ENCODE measurements around the gene CYP51A1.
"Not testable (repeated sequence)": the region's sequence is repeated elsewhere in the genome, so short reads cannot be mapped to it uniquely, and the experiment has no call there.

Gene CYP51A1

DNA sequence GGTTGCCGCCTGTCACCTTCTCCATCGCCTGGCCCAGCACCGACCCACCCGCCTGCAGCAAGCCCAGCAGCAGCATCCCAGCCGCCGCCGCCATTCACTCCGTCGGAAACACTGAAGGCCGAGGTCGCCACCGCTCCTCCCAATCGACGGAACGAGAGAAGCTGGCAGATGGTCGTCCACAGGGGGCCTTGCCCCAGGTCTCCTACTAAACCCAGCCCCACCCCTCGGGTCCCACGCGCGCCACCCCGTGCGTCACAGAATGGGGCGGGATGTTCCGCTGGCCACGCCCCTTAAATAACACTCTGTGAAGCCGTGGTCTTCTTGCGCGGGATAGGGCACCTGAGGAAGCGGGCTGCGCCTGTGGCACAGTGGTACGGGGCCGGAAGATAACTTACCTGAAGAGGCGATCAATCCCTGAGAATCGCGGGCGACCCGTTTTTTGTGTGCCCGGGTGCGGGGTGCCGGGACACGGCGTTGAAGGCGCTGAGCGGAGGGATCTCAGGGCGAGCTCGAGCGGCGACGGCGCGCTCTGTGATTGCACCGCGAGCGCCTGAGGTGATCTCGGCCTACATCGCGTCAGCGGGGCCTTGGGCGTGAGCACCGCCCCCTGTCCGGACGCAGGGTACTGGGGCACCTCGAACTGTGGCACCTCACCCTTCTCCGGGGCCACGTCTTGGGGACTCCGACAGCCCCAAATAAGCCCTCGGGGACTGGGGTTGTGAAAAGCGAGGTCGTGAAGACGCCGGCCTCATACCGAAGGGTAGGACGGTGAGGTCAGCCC is at the start of gene CYP51A1:
TSS of gene CYP51A1 (minus strand) at position 207 of the 781 bp plus-strand sequence. CDS start at position 94, 113 bp downstream.
- DNase-seq: peak; percentile 93

DNA sequence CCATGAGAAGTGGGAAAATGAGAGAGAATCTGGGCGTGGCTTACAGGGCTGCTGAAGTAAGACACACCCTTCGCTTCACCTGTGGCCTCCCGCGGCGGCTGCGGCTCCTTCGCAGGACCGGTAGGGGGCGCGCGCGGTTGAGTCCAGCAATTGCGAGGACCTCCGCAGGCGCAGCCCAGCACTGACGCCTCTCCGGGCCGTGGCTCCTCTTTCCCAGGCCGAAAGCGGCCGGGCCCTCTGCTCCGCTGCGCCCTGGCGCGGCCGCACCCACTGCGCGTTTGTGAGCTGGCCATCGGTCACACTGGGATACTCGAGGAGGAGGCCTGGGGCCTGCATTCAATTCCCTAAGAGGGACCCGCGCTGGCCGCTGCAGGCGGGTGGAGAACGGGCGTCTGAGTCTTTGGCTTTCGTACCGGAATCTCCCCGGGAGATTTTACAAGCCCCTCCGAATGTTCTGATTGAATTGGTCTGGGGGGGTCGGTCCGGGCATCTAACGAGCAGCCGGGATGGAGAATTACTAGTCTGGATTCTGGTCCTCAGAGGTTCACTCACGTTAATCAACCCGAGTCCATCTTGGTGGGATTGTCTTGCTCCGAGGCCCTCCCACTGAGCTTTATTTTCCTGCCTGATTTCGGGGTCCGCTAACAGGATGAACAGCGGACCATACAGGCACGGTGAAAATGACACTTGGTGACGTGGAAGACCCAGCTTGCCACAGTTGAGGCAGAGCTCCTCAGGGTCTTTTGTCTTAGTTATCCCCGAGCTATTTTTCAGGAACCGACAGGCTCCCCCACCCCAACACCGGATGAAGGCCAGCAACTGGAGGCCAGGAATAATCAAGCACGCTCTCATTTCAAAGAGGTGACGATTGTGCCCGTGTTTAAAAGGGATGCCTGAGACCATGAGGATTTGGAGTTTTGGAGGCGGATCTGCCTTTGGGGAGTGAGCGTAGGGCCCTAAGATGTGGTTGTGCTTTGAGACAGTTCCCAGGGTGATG is 44.9 kb upstream of the CYP51A1 start, which contains the start of gene LRRD1:
TSS of gene LRRD1 (minus strand) at position 215 of the 997 bp plus-strand sequence. CDS start 13,940 bp downstream, outside the sequence.
- peak; percentile 93 for DNase-seq

DNA sequence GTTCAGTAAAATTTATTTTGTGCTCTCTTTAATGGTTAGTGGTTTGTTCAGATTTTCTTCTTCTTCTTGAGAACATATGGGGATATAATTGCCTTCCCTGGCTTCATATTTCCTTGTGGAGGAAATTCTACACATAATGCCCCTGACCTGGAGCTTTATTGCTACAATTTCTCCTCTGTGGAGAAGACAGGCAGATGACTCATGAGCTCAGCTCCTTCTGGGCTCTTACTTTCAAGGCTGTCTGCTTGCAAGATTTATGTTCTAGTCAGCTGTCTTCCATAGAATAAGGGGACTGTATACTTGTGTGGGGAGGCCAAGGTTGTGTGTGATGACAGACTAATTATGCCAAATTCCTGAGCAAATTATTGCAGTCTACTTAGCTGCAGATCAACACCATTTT is 43.1 kb upstream of the CYP51A1 start:
- no peak for DNase-seq

DNA sequence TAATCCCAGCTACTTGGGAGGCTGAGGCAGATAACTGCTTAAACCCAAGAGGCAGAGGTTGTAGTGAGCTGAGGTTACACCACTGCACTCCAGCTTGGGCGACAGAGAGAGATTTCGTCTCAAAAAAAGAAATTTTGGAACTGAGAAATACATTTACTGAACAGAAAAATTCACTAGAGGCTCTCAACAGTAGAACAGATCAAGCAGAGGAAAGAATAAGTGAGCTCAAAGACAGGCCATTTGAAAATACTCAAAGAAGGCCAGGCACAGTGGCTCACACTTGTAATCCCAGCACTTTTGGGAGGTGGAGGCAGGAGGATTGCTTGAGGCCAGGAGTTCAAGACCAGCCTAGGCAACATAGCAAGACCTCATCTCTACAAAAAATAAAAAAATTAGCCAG is 35.3 kb upstream of the CYP51A1 start:
- DNase-seq: not testable (repeated sequence)

DNA sequence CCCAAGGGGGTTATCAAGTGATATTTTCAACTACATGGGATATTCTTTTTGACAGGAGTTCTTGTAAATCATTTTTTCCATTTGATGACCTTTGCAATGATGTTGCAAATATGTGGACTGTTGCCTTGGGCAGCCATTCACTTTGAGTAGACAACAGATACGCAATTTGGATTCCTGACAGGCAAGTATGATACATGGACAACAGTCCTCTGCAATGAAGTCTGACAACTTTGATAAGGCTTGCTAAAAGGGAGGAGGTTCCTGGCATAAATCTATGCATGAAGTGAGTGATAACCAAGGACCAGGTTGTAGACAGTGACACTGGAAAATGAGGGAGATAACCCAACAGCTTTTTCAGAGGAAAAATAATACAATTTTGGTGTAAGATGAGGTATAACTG is 27.0 kb upstream of the CYP51A1 start:
- DNase-seq: no peak

DNA sequence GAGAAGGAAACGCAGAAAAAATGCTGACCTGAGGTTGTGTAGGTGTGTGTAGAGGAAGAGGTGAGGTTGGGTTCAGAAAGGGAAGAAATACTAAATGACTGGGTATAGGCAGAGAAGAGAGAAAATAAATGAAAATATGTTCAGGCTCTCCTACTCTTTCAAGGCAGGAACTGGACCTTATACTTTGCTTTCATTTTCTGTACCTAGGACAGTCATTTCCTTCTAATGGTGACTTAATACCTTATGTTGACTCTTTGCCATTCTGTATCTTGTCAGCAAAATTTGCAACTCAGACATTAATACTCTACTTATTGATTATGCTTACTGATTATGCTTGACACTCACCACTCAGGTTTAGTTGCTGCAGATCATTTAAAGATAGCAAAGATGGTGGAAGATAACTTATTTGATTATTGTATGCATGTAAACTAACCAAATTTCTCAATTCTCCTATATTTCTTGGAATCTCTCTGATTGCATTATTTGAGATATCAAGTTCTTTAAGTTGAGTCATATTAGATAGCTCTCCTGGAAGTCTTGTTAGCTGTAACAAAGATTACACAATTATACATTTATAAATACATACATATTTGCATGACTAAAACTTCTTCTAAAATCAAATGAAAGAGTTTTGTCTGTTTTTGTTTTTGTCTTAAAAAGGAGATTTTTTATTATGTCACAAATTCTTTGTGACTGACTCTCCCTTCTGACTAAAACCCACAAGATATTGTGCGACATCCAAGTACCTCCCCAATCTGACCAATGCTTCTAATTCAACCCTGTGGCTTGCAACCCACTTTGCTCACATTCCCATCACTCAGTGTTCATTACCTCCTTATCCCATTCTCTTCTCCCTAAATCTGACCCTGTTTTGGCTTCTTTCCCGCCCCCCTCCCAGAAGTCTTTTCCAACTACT is 24.6 kb upstream of the CYP51A1 start:
- no peak for DNase-seq

DNA sequence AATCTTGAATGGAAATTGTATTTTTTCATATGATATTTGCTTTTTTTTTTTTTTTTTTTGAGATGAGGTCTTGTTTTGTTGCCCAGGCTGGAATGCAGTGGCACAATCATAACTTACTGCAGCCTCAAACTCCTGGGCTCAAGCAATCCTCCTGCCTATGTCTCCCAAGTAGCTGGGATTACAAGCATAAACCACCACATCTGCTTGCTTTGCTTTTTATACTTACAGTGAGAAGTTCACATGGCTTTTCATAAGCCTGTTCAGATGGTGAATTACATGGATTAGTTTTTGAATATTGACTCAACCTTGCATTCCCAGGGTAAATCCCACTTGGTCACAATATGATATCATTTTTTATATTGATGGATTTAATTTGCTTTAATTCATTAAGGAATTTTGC is 22.7 kb upstream of the CYP51A1 start:
- no peak for DNase-seq

DNA sequence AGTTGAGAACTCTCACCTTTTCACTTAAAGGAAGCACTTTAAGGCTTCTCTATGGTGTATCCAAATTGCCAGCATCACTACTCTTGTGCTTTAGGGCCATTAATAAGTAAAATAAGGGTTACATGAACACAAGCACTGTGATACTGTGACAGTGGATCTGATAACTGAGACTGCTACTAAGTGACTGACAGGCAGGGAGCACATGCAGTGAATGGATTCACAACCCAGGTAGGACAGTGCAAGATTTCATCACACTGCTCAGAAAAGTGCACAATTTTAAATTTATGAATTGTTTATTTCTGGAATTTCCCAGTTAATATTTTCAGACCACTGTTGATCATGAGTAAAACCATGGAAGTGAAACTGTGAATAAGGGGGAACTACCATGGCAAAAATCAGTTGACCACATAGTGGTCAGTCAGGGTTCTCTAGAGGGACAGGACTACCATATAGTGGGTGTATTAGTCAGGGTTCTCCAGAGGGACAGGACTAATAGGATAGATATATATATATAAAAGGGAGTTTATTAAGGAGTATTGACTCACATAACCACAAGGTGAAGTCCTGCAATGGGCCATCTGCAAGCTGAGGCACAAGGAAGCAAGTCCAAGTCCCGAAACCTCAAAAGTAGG is 20.9 kb upstream of the CYP51A1 start:
- no peak for DNase-seq

DNA sequence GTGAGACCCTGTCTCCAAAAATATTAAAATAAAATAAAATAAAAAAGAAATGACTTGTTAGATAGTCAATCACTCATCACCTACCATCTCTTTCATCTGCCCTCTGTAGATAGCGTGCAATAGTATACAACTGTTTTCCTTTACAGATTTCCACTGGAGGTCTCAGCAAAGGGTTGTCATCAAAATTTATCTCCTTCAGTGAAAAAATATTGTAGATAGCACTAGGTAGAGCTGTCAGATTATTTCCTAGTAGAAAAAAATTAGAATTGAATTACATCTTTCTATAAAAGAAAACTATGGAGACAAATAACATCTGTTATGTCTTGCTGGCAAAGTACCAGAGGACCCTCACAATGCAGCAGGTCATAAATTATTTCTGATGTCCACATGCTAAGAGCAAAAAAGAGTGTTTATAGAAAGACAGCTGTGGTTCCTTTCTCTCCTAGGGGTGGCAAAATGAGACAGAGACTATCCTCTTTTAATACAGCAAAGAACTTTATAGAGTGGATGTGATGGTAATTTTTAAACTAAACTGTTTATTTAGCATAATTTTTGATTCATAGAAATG is 16.3 kb upstream of the CYP51A1 start:
- DNase-seq: no peak

DNA sequence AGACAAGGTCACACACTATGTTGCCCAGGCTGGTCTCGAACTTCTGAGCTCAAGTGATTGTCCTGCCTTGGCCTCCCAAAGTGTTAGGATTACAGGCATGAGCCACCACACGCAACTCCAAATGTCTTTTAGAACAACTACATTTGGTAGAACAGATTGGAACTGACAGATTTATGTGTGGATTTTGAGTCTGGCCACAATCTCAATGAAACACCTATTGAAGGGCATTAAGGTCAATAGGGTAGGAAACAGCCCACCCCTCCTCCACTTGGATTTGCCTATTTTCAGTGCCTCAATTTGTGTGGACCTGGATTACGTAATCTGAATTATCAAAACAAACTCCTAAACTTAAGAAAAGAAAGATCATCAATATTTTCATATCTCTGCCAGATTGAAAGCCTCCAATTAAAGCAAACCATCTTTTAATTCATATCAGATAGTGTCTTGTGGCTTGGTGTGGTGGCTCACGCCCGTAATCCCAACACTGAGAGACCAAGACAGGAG is 15.5 kb upstream of the CYP51A1 start:
- DNase-seq: no peak

DNA sequence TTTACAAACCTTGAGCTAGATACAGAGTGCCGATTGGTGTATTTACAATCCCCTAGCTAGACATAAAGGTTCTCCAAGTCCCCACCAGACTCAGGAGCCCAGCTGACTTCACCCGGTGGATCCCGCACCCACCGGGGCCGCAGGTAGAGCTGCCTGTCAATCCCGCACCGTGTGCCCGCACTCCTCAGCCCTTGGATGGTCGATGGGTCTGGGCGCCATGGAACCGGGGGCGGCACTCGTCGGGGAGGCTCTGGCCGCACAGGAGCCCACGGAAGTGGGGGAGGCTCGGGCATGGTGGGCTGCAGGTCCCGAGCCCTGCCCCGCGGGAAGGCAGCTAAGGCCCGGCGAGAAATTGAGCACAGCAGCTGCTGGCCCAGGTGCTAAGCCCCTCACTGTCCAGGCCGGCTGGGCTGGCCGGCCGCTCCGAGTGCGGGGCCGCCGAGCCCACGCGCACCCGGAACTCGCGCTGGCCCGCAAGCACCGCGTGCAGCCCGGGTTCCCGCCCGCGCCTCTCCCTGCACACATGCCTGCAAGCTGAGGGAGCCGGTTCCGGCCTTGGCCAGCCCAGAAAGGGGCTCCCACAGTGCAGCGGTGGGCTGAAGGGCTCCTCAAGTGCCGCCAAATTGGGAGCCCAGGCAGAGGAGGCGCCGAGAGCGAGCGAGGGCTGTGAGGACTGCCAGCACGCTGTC is 9.1 kb upstream of the CYP51A1 start:
- not testable (repeated sequence) for DNase-seq

DNA sequence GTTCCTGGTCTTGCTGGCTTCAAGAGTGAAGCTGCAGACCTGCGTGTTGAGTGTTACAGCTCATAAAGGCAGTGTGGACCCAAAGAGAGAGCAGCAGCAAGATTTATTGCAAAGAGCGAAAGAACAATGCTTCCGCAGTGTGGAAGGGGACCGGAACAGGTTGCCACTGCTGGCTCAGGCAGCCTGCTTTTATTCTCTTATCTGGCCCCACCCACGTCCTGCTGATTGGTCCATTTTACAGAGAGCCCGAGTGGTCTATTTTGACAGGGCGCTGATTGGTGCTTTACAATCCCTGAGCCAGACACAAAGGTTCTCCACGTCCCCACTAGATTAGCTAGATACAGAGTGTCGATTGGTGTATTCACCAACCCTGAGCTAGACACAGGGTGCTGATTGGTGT is 8.5 kb upstream of the CYP51A1 start:
- not testable (repeated sequence) for DNase-seq

DNA sequence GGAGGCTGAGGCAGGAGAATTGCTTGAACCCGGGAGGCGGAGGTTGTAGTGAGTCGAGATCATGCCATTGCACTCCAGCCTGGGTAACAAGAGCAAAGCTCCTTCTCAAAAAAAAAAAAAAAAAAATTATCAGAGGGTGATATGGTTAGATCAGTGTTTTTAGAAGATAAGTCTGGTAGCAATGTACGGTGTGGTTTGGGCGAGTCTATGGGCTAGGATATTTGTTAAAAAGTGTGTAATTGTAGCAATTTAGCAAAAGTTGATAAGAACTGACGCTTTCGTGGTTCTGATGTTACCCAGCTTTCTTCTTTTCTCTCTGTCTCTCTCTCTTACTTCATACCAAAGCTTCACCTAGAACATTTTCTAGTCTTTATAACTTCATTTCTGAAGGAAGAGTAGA is 6.9 kb upstream of the CYP51A1 start:
- DNase-seq: no peak

DNA sequence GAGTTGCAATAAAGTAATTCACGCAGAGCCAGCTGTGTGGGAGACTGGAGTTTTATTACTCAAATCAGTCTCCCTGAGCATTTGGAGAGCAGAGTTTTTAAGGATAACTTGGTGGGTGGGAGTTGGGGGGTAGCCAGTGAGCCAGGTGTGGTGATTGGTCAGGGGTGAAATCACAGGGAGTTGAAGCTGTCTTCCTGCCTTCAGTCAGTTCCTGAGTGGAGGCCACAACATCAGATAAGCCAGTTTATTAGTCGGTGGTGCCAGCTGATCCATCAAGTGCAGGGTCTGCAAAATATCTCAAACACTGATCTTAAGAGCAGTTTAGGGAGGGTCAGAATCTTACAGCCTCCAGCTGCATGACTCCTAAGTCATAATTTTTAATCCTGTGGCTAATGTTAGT is 3.3 kb upstream of the CYP51A1 start:
- DNase-seq: no peak

DNA sequence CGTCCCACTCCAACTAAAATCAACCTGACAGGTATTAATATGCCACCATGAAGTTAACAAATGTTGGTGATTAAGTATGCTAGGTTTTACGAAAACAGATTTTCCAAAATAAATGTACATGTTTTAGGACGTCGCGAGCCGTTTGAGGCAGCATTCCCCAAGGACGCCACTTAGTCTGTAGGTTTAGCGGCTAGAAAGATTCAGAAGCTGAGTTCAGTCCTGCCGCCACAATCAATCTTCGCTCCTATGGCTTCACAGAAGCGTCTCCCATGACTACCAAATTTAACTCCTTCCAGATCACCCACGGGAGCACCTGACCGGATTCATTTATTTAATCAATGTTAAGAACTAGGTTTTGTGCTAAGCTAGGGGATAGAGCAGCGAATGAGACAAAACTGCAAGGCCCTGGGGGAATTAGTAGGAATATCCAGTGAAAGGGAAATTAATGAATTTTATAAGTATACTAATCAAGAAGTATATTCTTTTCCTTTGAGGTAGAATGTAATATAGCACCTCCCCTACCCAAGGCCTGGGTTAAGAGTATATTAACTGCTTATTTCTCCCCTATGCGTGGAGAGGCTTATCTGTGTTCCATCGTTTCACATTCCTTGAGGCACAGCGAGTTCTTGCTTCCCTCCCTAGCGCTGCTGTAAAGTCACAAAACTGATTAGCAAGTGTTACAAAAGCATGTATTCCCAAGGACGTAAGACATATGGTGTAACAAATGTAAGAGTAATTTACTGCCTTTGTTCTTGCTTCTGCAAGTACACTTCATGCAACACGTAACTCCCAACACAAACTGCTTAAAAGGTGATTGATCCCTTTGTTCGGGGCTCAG is 994 bp upstream of the CYP51A1 start:
- DNase-seq: peak; percentile 29

DNA sequence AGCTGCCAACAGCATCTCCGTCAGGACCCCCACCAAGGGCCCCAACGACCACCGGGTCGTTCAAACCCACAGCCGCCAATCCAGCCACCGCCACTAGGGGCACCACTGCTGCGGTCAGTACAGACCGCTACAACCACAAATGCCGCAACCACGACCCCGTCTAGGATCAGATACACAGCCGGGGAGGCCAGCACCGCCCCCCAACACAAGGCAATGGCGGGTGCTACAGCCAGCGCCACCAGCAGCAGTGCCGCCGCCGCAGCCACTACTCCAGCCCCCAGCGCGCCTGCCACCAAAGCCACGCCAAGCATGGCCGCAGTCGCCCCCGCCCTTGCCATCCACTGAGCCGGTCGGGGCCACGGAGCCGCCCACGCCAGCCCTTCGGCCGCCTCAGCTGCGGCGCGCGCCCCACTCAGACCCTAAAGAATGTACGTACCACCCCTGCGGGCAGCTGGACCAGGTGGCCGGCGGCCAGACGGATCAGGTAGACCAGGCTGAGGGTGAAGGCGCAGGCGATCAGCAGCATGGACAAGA is 473 bp downstream of the CYP51A1 start:
- DNase-seq: peak; percentile 57

DNA sequence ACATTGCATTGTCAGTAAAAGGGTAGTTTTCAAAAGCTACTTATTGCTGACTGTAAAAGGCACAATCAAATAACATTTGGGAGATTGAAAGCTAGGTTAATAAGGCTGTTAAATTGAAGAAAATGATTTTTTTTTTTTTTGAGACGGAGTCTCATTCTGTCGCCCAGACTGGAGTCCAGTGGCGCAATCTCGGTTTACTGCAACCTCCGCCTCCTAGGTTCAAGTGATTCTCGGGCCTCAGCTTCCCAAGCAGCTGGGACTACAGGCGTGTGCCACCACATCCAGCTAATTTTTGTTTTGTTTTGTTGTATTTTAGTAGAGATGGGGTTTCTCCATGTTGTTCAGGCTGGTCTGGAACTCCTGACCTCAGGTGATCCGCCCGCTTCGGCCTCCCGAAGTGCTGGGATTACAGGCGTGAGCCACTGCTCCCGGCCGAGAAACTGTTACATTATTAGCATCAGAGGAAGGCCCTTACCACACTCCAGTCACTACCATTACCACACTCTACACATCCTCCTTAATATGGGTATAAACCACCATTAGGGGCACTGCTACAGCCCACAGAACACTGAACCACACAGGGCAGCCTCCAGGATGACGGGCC is 1.0 kb downstream of the CYP51A1 start:
- no peak for DNase-seq

DNA sequence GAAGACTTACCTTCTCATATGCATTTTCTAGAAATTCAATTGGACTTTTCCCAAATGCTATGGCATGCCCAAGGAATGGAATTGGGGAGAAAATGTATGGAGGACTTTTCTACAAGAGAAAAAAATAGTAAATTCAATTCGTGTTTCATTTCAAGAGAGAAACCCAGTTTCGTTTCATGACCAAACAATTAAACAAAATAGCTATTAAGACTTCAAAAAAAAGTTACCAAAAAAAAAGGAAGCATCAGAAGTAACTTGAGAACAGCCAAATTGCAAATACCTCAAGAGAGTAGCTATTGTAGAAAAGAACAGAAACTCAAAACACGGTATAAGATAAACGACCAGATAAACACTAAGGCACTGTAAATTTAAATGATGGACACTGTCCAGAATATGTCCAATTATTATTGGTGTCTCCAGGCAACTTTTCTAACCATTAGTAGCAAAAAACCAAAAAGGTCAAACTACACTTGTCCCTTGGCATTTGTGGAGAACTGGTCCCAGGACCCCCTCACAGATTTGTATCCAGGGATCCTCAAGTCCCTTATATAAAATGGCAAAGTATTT is 2.4 kb downstream of the CYP51A1 start:
- no peak for DNase-seq

DNA sequence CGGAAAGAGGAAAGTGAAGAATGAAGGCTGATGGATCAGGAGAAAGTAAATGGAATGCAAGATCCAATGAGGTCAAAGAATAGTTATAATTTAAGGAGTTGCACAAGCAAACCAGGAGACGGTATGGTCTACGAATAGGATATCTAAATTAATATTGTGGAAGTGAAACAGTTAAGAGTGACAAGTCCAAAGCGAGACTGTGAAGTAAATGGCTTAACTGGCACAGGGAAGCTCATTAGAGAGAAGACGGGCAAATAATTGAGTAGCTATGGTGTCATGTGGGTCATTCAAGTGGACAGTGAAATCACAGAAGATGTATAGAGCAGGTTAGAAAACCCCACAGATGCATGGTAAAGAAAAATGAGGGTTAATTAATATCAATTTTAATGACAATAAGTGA is 3.2 kb downstream of the CYP51A1 start:
- DNase-seq: no peak
